Left ventricle myocardium inferior (tissue), 1 donor: Measurements from ENCODE around the gene CORO1A. TPM values are rescaled to one million over a fixed set of nuclear protein-coding genes. Genes with fewer than 3 reads are reported as not detected.

ENCODE experiments used
- DNase-seq: peaks from one replicate; pipeline ENCODE4 v3.0.0-alpha.2; 2020
- H3K27ac ChIP-seq: fragments of 200-600 bp; replicated peaks from 2 replicates; pipeline ENCODE4 v1.8.0; 2021
- H3K27me3 ChIP-seq: fragments of 200-600 bp; 2 replicates; pipeline ENCODE4 v1.8.0; 2021; ENCODE audit warnings: low read depth
- H3K36me3 ChIP-seq: fragments of 200-600 bp; 2 replicates; pipeline ENCODE4 v1.8.0; 2021
- H3K4me1 ChIP-seq: fragments of 200-600 bp; 2 replicates; pipeline ENCODE4 v1.8.0; 2021
- H3K4me3 ChIP-seq: fragments of 200-600 bp; 2 replicates; pipeline ENCODE4 v1.8.0; 2021; ENCODE audit warnings: mild to moderate bottlenecking, moderate library complexity
- H3K9me3 ChIP-seq: fragments of 200-600 bp; replicated peaks from 2 replicates; pipeline ENCODE4 v1.8.0; 2021
- CTCF ChIP-seq: fragments of 200-600 bp; IDR thresholded peaks from 2 replicates; pipeline ENCODE4 v1.8.0; 2021; ENCODE audit warnings: antibody characterized with exemption, mild to moderate bottlenecking, borderline replicate concordance
- intact Hi-C: fragments of 100-400 bp; cut with micrococcal nuclease; formaldehyde crosslinking; loops from one replicate; pipeline ENCODE4 v1.11.0; 2022
- total RNA-seq: library from RNA; stranded (reverse); fragmentation: NEBNext Ultra II Directional; extraction: Animal tissue kit (Norgen Biotek cat#: 25700); gene quantifications from one replicate; pipeline ENCODE4 v1.2.1, GENCODE V29; 2021
- donor health status: DM: no; HTN: yes; CAD: no; lungs with severe emphysema.

The CORO1A gene
- total RNA-seq, 1 donor from 2014 or later: 7.7 TPM

- Histone ChIP-seq H3K4me3 (no peak overlapping the region), H3K27ac (no peak overlapping the region), H3K27me3 (no peaks in the 10 kb centered on the region), H3K36me3 (no peaks in the 10 kb centered on the region), H3K4me1 (peaks cover 15% of the 10 kb centered on the region), H3K9me3 (no peaks in the 10 kb centered on the region)
- DNase-seq: no peak
- intact Hi-C loops: no loop called here
- TF ChIP-seq CTCF: no peak
Measured at GRCh38 chr16:30179195-30179594, 4.2 kb upstream of the CORO1A start.

- Histone ChIP-seq H3K9me3 (no peaks in the 10 kb centered on the region), H3K36me3 (no peaks in the 10 kb centered on the region), H3K27me3 (no peaks in the 10 kb centered on the region), H3K4me3 (no peak overlapping the region), H3K4me1 (peaks cover 21% of the 10 kb centered on the region), H3K27ac (no peak overlapping the region)
- intact Hi-C loops: no loop called here
- no peak for DNase-seq
- TF ChIP-seq CTCF: no peak
Measured at GRCh38 chr16:30179931-30180330, 3.5 kb upstream of the CORO1A start.

- no peaks in the 10 kb centered on the region for H3K36me3 ChIP-seq
- H3K4me1 ChIP-seq: peaks cover 21% of the 10 kb centered on the region
- H3K27me3 ChIP-seq: no peaks in the 10 kb centered on the region
- TF ChIP-seq CTCF: no peak
- no peaks in the 10 kb centered on the region for H3K9me3 ChIP-seq
- H3K4me3 ChIP-seq: no peak overlapping the region
- DNase-seq: no peak
- no peak overlapping the region for H3K27ac ChIP-seq
- intact Hi-C loops: no loop called here
Measured at GRCh38 chr16:30180741-30181140, 2.7 kb upstream of the CORO1A start.

- Histone ChIP-seq H3K4me3 (peak overlapping the region; percentile 75), H3K27ac (peak overlapping the region; percentile 47), H3K36me3 (no peaks in the 10 kb centered on the region), H3K27me3 (no peaks in the 10 kb centered on the region), H3K4me1 (peaks cover 26% of the 10 kb centered on the region), H3K9me3 (no peaks in the 10 kb centered on the region)
- intact Hi-C loops: no loop called here
- peak; percentile 28 for DNase-seq
- TF ChIP-seq CTCF: no peak
Measured at GRCh38 chr16:30184096-30184890, 891 bp downstream of the CORO1A start.

GRCh38 chr16:30184891-30185682 is 1.7 kb downstream of the CORO1A start:
- H3K27ac ChIP-seq: peak overlapping the region; percentile 47
- peak; percentile 20 for DNase-seq
- H3K27me3 ChIP-seq: no peaks in the 10 kb centered on the region
- H3K36me3 ChIP-seq: no peaks in the 10 kb centered on the region
- no peaks in the 10 kb centered on the region for H3K9me3 ChIP-seq
- TF ChIP-seq CTCF: no peak
- H3K4me3 ChIP-seq: peak overlapping the region; percentile 75
- peaks cover 26% of the 10 kb centered on the region for H3K4me1 ChIP-seq
- intact Hi-C loops: no loop called here
